ENCODE measurements around the gene MTM1. TPM values are rescaled to one million over a fixed set of nuclear protein-coding genes. Genes with fewer than 3 reads are reported as not detected.

The MTM1 gene
- polyA plus RNA-seq, 2 donors: 2.6 to 5.0 TPM

- Histone ChIP-seq H3K9me3 (ENCODE audit: control insufficient read depth in 2 of 2, insufficient read depth in 1 of 2, low read depth in 1 of 2, low read length in 1 of 2) (no peaks in the 10 kb centered on the region), H3K36me3 (ENCODE audit: control insufficient read depth in 2 of 2, insufficient read depth in 2 of 2, low read length in 1 of 2) (no peaks in the 10 kb centered on the region), H3K27ac (ENCODE audit: low read depth in 2 of 2, low read length in 1 of 2) (no peak overlapping the region), H3K4me3 (ENCODE audit: low read depth in 1 of 2, low read length in 2 of 2) (no peak overlapping the region), H3K4me1 (ENCODE audit: control insufficient read depth in 2 of 2, insufficient read depth in 2 of 2, low read length in 1 of 2) (no peaks in the 10 kb centered on the region), H3K27me3 (ENCODE audit: control insufficient read depth in 1 of 2, insufficient read depth in 2 of 2, low read length in 2 of 2) (no peaks in the 10 kb centered on the region)
- 21 to 47% methylated on average over 1 of the region's 1 CpG for WGBS, 2 donors
Observed at GRCh38 chrX:150643271-150643670, 74.8 kb downstream of the MTM1 start.

GRCh38 chrX:150643958-150644357 is 75.5 kb downstream of the MTM1 start:
- H3K27ac ChIP-seq (ENCODE audit: low read depth in 2 of 2, low read length in 1 of 2): no peak overlapping the region
- WGBS, 2 donors: 89 to 94% methylated on average over 2 of the region's 2 CpGs
- no peaks in the 10 kb centered on the region for H3K27me3 ChIP-seq (ENCODE audit: control insufficient read depth in 1 of 2, insufficient read depth in 2 of 2, low read length in 2 of 2)
- H3K4me3 ChIP-seq (ENCODE audit: low read depth in 1 of 2, low read length in 2 of 2): no peak overlapping the region
- H3K4me1 ChIP-seq (ENCODE audit: control insufficient read depth in 2 of 2, insufficient read depth in 2 of 2, low read length in 1 of 2): no peaks in the 10 kb centered on the region
- H3K36me3 ChIP-seq (ENCODE audit: control insufficient read depth in 2 of 2, insufficient read depth in 2 of 2, low read length in 1 of 2): no peaks in the 10 kb centered on the region
- no peaks in the 10 kb centered on the region for H3K9me3 ChIP-seq (ENCODE audit: control insufficient read depth in 2 of 2, insufficient read depth in 1 of 2, low read depth in 1 of 2, low read length in 1 of 2)

- no peaks in the 10 kb centered on the region for H3K9me3 ChIP-seq (ENCODE audit: control insufficient read depth in 2 of 2, insufficient read depth in 1 of 2, low read depth in 1 of 2, low read length in 1 of 2)
- H3K36me3 ChIP-seq (ENCODE audit: control insufficient read depth in 2 of 2, insufficient read depth in 2 of 2, low read length in 1 of 2): no peaks in the 10 kb centered on the region
- no peaks in the 10 kb centered on the region for H3K4me1 ChIP-seq (ENCODE audit: control insufficient read depth in 2 of 2, insufficient read depth in 2 of 2, low read length in 1 of 2)
- no peak overlapping the region for H3K4me3 ChIP-seq (ENCODE audit: low read depth in 1 of 2, low read length in 2 of 2)
- 84 to 99% methylated on average over 4 of the region's 4 CpGs for WGBS, 2 donors
- H3K27me3 ChIP-seq (ENCODE audit: control insufficient read depth in 1 of 2, insufficient read depth in 2 of 2, low read length in 2 of 2): no peaks in the 10 kb centered on the region
- no peak overlapping the region for H3K27ac ChIP-seq (ENCODE audit: low read depth in 2 of 2, low read length in 1 of 2)
Observed at GRCh38 chrX:150644422-150644821, 76.0 kb downstream of the MTM1 start.

- Histone ChIP-seq H3K9me3 (ENCODE audit: control insufficient read depth in 2 of 2, insufficient read depth in 1 of 2, low read depth in 1 of 2, low read length in 1 of 2) (no peaks in the 10 kb centered on the region), H3K27ac (ENCODE audit: low read depth in 2 of 2, low read length in 1 of 2) (no peak overlapping the region), H3K36me3 (ENCODE audit: control insufficient read depth in 2 of 2, insufficient read depth in 2 of 2, low read length in 1 of 2) (no peaks in the 10 kb centered on the region), H3K27me3 (ENCODE audit: control insufficient read depth in 1 of 2, insufficient read depth in 2 of 2, low read length in 2 of 2) (no peaks in the 10 kb centered on the region), H3K4me1 (ENCODE audit: control insufficient read depth in 2 of 2, insufficient read depth in 2 of 2, low read length in 1 of 2) (no peaks in the 10 kb centered on the region), H3K4me3 (ENCODE audit: low read depth in 1 of 2, low read length in 2 of 2) (no peak overlapping the region)
- 79 to 83% methylated on average over 5 of the region's 5 CpGs for WGBS, 2 donors
Observed at GRCh38 chrX:150647331-150647730, 78.9 kb downstream of the MTM1 start.

- WGBS, 2 donors: 55 to 63% methylated on average over 4 of the region's 4 CpGs
- no peak overlapping the region for H3K27ac ChIP-seq (ENCODE audit: low read depth in 2 of 2, low read length in 1 of 2)
- no peaks in the 10 kb centered on the region for H3K36me3 ChIP-seq (ENCODE audit: control insufficient read depth in 2 of 2, insufficient read depth in 2 of 2, low read length in 1 of 2)
- H3K4me1 ChIP-seq (ENCODE audit: control insufficient read depth in 2 of 2, insufficient read depth in 2 of 2, low read length in 1 of 2): no peaks in the 10 kb centered on the region
- H3K4me3 ChIP-seq (ENCODE audit: low read depth in 1 of 2, low read length in 2 of 2): no peak overlapping the region
- H3K27me3 ChIP-seq (ENCODE audit: control insufficient read depth in 1 of 2, insufficient read depth in 2 of 2, low read length in 2 of 2): no peaks in the 10 kb centered on the region
- no peaks in the 10 kb centered on the region for H3K9me3 ChIP-seq (ENCODE audit: control insufficient read depth in 2 of 2, insufficient read depth in 1 of 2, low read depth in 1 of 2, low read length in 1 of 2)
Observed at GRCh38 chrX:150648296-150648940, 80.0 kb downstream of the MTM1 start.

- WGBS, 2 donors: 42 to 58% methylated on average over 8 of the region's 8 CpGs
- Histone ChIP-seq H3K4me1 (ENCODE audit: control insufficient read depth in 2 of 2, insufficient read depth in 2 of 2, low read length in 1 of 2) (no peaks in the 10 kb centered on the region), H3K36me3 (ENCODE audit: control insufficient read depth in 2 of 2, insufficient read depth in 2 of 2, low read length in 1 of 2) (no peaks in the 10 kb centered on the region), H3K4me3 (ENCODE audit: low read depth in 1 of 2, low read length in 2 of 2) (no peak overlapping the region), H3K27me3 (ENCODE audit: control insufficient read depth in 1 of 2, insufficient read depth in 2 of 2, low read length in 2 of 2) (no peaks in the 10 kb centered on the region), H3K9me3 (ENCODE audit: control insufficient read depth in 2 of 2, insufficient read depth in 1 of 2, low read depth in 1 of 2, low read length in 1 of 2) (no peaks in the 10 kb centered on the region), H3K27ac (ENCODE audit: low read depth in 2 of 2, low read length in 1 of 2) (no peak overlapping the region)
Observed at GRCh38 chrX:150649096-150649870, 80.9 kb downstream of the MTM1 start.

GRCh38 chrX:150651906-150652305 is 83.5 kb downstream of the MTM1 start:
- 78 to 97% methylated on average over 2 of the region's 2 CpGs for WGBS, 2 donors
- H3K9me3 ChIP-seq (ENCODE audit: control insufficient read depth in 2 of 2, insufficient read depth in 1 of 2, low read depth in 1 of 2, low read length in 1 of 2): no peaks in the 10 kb centered on the region
- H3K36me3 ChIP-seq (ENCODE audit: control insufficient read depth in 2 of 2, insufficient read depth in 2 of 2, low read length in 1 of 2): no peaks in the 10 kb centered on the region
- no peaks in the 10 kb centered on the region for H3K4me1 ChIP-seq (ENCODE audit: control insufficient read depth in 2 of 2, insufficient read depth in 2 of 2, low read length in 1 of 2)
- H3K27me3 ChIP-seq (ENCODE audit: control insufficient read depth in 1 of 2, insufficient read depth in 2 of 2, low read length in 2 of 2): no peaks in the 10 kb centered on the region
- no peak overlapping the region for H3K27ac ChIP-seq (ENCODE audit: low read depth in 2 of 2, low read length in 1 of 2)
- H3K4me3 ChIP-seq (ENCODE audit: low read depth in 1 of 2, low read length in 2 of 2): no peak overlapping the region

GRCh38 chrX:150655788-150656187 is 87.4 kb downstream of the MTM1 start:
- Histone ChIP-seq H3K27ac (ENCODE audit: low read depth in 2 of 2, low read length in 1 of 2) (no peak overlapping the region), H3K4me1 (ENCODE audit: control insufficient read depth in 2 of 2, insufficient read depth in 2 of 2, low read length in 1 of 2) (no peaks in the 10 kb centered on the region), H3K4me3 (ENCODE audit: low read depth in 1 of 2, low read length in 2 of 2) (no peak overlapping the region), H3K27me3 (ENCODE audit: control insufficient read depth in 1 of 2, insufficient read depth in 2 of 2, low read length in 2 of 2) (no peaks in the 10 kb centered on the region), H3K36me3 (ENCODE audit: control insufficient read depth in 2 of 2, insufficient read depth in 2 of 2, low read length in 1 of 2) (no peaks in the 10 kb centered on the region), H3K9me3 (ENCODE audit: control insufficient read depth in 2 of 2, insufficient read depth in 1 of 2, low read depth in 1 of 2, low read length in 1 of 2) (no peaks in the 10 kb centered on the region)
- 80 to 84% methylated on average over 2 of the region's 2 CpGs for WGBS, 2 donors

- 82 to 90% methylated on average over 2 of the region's 2 CpGs for WGBS, 2 donors
- H3K36me3 ChIP-seq (ENCODE audit: control insufficient read depth in 2 of 2, insufficient read depth in 2 of 2, low read length in 1 of 2): peaks cover 0 to 2% of the 10 kb centered on the region in 2 donors
- peaks cover 0 to 7% of the 10 kb centered on the region in 2 donors for H3K27me3 ChIP-seq (ENCODE audit: control insufficient read depth in 1 of 2, insufficient read depth in 2 of 2, low read length in 2 of 2)
- H3K9me3 ChIP-seq (ENCODE audit: control insufficient read depth in 2 of 2, insufficient read depth in 1 of 2, low read depth in 1 of 2, low read length in 1 of 2): no peaks in the 10 kb centered on the region
- no peak overlapping the region for H3K4me3 ChIP-seq (ENCODE audit: low read depth in 1 of 2, low read length in 2 of 2)
- no peaks in the 10 kb centered on the region for H3K4me1 ChIP-seq (ENCODE audit: control insufficient read depth in 2 of 2, insufficient read depth in 2 of 2, low read length in 1 of 2)
- no peak overlapping the region for H3K27ac ChIP-seq (ENCODE audit: low read depth in 2 of 2, low read length in 1 of 2)
Observed at GRCh38 chrX:150663073-150663472, 94.7 kb downstream of the MTM1 start.

GRCh38 chrX:150664290-150664689 is 95.9 kb downstream of the MTM1 start:
- Histone ChIP-seq H3K27me3 (ENCODE audit: control insufficient read depth in 1 of 2, insufficient read depth in 2 of 2, low read length in 2 of 2) (peaks cover 0 to 7% of the 10 kb centered on the region in 2 donors), H3K4me1 (ENCODE audit: control insufficient read depth in 2 of 2, insufficient read depth in 2 of 2, low read length in 1 of 2) (no peaks in the 10 kb centered on the region), H3K9me3 (ENCODE audit: control insufficient read depth in 2 of 2, insufficient read depth in 1 of 2, low read depth in 1 of 2, low read length in 1 of 2) (no peaks in the 10 kb centered on the region), H3K36me3 (ENCODE audit: control insufficient read depth in 2 of 2, insufficient read depth in 2 of 2, low read length in 1 of 2) (peaks cover 0 to 2% of the 10 kb centered on the region in 2 donors), H3K4me3 (ENCODE audit: low read depth in 1 of 2, low read length in 2 of 2) (no peak overlapping the region), H3K27ac (ENCODE audit: low read depth in 2 of 2, low read length in 1 of 2) (no peak overlapping the region)
- whole genome bisulfite sequencing, 2 donors: 48 to 53% methylated on average over 2 of the region's 2 CpGs
